ENCODE data around the gene TEPSIN.

TEPSIN gene

GRCh38 chr17:81203136-81203535, 35.7 kb downstream of the TEPSIN start:
- no peak for TF ChIP-seq CTCF (IDR thresholded peaks at IDR 0.05; ENCODE audit: low read depth, low read length, missing control alignments)
- DNase-seq (ENCODE audit: extremely low read depth, low read depth) = no peak

GRCh38 chr17:81202318-81202717, 36.5 kb downstream of the TEPSIN start:
- DNase-seq (ENCODE audit: extremely low read depth, low read depth) = no peak
- TF ChIP-seq CTCF (IDR thresholded peaks at IDR 0.05; ENCODE audit: low read depth, low read length, missing control alignments) = no peak
- no peak overlapping the region for H3K4me3 ChIP-seq (replicated peaks; ENCODE audit: low read depth, low read length)

More at GRCh38 chr17:81203136-81203535, 35.7 kb downstream of the TEPSIN start:
- H3K4me3 ChIP-seq (replicated peaks; ENCODE audit: low read depth, low read length) = no peak overlapping the region

DNA sequence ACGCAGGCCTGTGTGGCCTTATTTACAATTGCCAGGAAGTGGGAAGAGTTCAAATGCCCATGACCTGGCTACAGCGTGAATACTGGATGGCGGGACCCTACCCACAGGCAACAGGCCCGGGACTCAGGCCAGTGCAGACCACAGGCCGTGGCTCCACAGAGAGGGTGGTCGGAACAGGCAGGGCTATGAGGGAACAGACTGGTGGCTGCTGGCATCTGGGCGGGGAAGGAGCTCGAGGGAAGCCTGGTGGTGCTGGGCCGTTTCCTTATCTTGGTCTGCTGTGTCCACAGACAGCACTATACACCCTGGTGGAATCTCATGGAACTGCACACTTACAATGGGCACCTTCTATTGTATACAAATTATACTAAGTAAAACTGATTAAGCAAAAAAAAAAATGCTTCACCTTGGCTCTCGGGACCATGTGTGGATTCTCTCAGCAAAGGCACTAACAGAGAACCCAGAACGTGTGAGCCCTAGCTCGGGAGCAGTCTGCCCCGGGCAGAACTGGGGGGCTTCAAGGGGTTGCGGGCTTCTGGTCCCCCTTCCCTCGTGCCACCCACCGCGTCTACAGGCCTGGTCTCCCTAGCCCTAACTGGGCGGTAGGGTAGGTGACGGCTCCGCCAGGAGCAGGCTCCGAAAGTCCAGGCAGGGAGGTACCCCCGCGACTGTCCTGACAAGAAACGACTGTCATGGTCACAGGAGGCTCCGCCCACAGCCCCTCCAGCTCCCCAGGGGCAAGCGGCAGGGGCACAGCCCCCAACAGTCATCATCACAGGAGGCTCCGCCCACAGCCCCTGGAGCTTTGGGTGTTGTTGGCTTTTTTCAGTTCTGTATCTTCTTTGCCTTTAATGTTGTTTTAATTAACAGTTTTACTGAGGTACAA, 37.9 kb downstream of the TEPSIN start:
- peak; percentile 48 for DNase-seq (ENCODE audit: extremely low read depth, low read depth)
- TF ChIP-seq CTCF (IDR thresholded peaks at IDR 0.05; ENCODE audit: low read depth, low read length, missing control alignments) = peak; percentile 57
- no peak overlapping the region for H3K4me3 ChIP-seq (replicated peaks; ENCODE audit: low read depth, low read length)

GRCh38 chr17:81200201-81200600, 38.7 kb downstream of the TEPSIN start:
- no peak for DNase-seq (ENCODE audit: extremely low read depth, low read depth)
- no peak for TF ChIP-seq CTCF (IDR thresholded peaks at IDR 0.05; ENCODE audit: low read depth, low read length, missing control alignments)
- no peak overlapping the region for H3K4me3 ChIP-seq (replicated peaks; ENCODE audit: low read depth, low read length)

DNA sequence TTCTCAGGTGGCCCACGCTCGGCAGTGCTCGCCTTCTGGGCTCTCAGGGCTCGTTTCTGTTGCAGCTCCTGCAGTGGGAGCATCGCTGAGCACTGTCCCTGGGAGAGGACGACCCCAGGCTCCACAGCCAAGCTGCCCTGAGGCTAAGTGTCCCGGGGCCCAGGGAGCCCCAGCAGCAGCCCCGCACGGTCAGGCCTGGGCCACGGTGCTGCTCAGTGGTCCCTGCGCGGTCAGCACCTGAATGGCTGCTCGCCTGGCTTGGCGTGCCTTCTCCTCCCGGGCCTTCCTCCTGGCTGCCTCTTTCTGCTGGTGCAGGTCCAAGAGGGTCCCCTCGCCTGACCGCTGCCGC, 39.4 kb downstream of the TEPSIN start:
- DNase-seq (ENCODE audit: extremely low read depth, low read depth) = no peak
- H3K4me3 ChIP-seq (replicated peaks; ENCODE audit: low read depth, low read length) = no peak overlapping the region
- no peak for TF ChIP-seq CTCF (IDR thresholded peaks at IDR 0.05; ENCODE audit: low read depth, low read length, missing control alignments)

- no peak for DNase-seq (ENCODE audit: extremely low read depth, low read depth)
- no peak for TF ChIP-seq CTCF (IDR thresholded peaks at IDR 0.05; ENCODE audit: low read depth, low read length, missing control alignments)
- no peak overlapping the region for H3K4me3 ChIP-seq (replicated peaks; ENCODE audit: low read depth, low read length)
Observed at GRCh38 chr17:81198826-81199481, 39.9 kb downstream of the TEPSIN start.
